ENCODE measurements around the gene IGF2.

- TF ChIP-seq POLR2A (IDR thresholded peaks at IDR 0.05; ENCODE audit: extremely low read depth, insufficient read length): no peak
- TF ChIP-seq MAX (IDR thresholded peaks at IDR 0.05; ENCODE audit: low read depth, low read length): no peak
- no peak for TF ChIP-seq MYC (IDR thresholded peaks at IDR 0.05; ENCODE audit: low read depth, low read length)
Observed at GRCh38 chr11:2160736-2161259, 21.6 kb upstream of the IGF2 start, which contains the start of gene INS.
